GM06990 (cell line): Measurements from ENCODE around the gene FRZB.

Source experiments
- DNase-seq: peaks from one replicate; pipeline ENCODE4 v3.0.0-alpha.2; 2011; ENCODE audit not compliant: insufficient read length; ENCODE audit errors: extremely low read depth
- H3K27me3 ChIP-seq: replicated peaks from 2 replicates; pipeline ENCODE4 v1.6.0; 2011; ENCODE audit warnings: low read length; ENCODE audit not compliant: control insufficient read depth, insufficient read depth
- H3K36me3 ChIP-seq: 2 replicates; pipeline ENCODE4 v1.5.1; 2011; ENCODE audit warnings: low read length; ENCODE audit not compliant: control insufficient read depth, insufficient read depth
- H3K4me3 ChIP-seq: replicated peaks from 2 replicates; pipeline ENCODE4 v1.5.1; 2011; ENCODE audit warnings: low read depth, mild to moderate bottlenecking, control low read depth, low read length
- CTCF ChIP-seq: IDR thresholded peaks from 2 replicates; pipeline ENCODE4 v1.5.1; 2011; ENCODE audit warnings: low read length, control low read depth, mild to moderate bottlenecking, inconsistent platforms; ENCODE audit not compliant: insufficient read depth, poor library complexity, severe bottlenecking

FRZB gene, protein sequence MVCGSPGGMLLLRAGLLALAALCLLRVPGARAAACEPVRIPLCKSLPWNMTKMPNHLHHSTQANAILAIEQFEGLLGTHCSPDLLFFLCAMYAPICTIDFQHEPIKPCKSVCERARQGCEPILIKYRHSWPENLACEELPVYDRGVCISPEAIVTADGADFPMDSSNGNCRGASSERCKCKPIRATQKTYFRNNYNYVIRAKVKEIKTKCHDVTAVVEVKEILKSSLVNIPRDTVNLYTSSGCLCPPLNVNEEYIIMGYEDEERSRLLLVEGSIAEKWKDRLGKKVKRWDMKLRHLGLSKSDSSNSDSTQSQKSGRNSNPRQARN

GRCh38 chr2:182866461-182867406 is at the start of gene FRZB:
Gene FRZB (minus strand): TSS chr2:182866637. CDS start chr2:182866552, 85 bp downstream.
- no peak for DNase-seq
- no peak within 1 kb of the TSS for H3K4me3 ChIP-seq

DNA sequence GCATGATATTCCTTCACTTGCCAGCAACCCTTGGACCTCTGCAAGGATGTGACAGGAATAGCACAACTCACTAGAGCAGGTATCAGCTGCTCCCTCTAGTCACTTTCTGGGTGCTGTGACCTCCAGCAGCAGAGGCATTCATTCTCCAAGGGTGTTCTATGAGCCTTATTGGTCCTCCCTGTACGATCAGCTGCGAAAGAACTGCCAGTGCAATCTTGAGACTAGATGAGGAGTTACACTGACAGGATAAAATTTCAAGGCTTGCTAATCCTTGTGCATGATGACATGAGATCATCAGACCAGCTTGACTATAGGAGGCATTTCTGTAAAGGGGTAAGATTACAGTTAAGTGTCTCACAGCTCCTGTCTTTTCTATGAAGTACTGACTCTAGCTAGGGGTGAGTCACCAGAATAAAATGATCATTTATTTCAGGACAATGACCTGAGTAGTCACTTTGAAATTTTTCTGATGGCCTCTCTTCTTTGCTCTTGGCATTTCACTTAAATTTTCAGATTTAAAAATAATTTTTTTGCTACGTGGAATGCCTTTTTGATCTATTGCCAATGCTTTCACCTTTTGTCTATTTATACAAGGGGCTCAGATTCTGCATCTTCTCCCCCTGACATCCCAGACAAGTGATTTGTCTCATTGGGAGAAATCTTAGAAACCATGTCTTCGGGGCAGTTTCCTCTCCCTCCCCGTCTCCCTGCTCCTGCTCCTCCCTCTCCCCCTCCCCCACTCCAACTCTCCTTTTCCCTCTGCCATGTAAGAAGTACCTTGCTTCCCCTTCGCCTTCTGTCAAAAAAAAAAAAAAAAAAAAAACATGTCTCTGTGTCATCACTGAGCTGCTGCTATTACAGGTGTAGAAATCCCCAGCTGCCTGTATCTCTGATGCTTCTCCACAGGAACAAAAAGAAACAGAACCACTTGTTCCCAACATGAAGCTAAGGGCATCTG is 49.2 kb upstream of the FRZB start:
- TF ChIP-seq CTCF = no peak
- no peak for DNase-seq
- Histone ChIP-seq H3K36me3 (no peaks in the 10 kb centered on the region), H3K27me3 (no peaks in the 10 kb centered on the region), H3K4me3 (no peak overlapping the region)

More at GRCh38 chr2:182866461-182867406, at the start of gene FRZB:
- Histone ChIP-seq H3K27me3 (no peaks in the 10 kb centered on the region; the same call in 1 of the 2 replicates), H3K36me3 (no peaks in the 10 kb centered on the region)
- no peak for TF ChIP-seq CTCF

DNA sequence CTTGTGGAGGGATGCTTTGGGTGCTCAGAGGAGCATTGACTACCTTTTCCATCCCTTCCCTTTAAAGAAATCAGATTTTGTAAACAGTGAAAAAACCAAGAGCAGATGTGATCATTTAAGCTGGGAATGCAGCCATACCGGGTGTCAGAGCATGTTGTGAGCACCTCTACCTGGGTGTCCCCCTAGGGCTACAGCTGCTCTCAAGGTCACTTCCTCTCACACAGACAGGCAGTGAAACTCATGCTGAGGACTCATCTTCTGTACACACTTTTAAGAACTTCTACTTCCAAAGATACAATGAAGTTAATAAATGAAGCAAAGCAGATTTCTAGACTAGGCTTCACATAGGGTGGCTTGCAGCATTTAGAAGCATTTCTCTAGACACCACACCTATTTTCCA is 48.4 kb upstream of the FRZB start:
- TF ChIP-seq CTCF = no peak
- H3K36me3 ChIP-seq = no peaks in the 10 kb centered on the region

GRCh38 chr2:182913064-182913463 is 46.6 kb upstream of the FRZB start:
- no peak for DNase-seq
- H3K4me3 ChIP-seq = no peak overlapping the region
- no peaks in the 10 kb centered on the region for H3K36me3 ChIP-seq
- no peak for TF ChIP-seq CTCF
- no peaks in the 10 kb centered on the region for H3K27me3 ChIP-seq

More for the DNA sequence above, 48.4 kb upstream of the FRZB start:
- Histone ChIP-seq H3K4me3 (no peak overlapping the region), H3K27me3 (no peaks in the 10 kb centered on the region)
- DNase-seq = no peak

DNA sequence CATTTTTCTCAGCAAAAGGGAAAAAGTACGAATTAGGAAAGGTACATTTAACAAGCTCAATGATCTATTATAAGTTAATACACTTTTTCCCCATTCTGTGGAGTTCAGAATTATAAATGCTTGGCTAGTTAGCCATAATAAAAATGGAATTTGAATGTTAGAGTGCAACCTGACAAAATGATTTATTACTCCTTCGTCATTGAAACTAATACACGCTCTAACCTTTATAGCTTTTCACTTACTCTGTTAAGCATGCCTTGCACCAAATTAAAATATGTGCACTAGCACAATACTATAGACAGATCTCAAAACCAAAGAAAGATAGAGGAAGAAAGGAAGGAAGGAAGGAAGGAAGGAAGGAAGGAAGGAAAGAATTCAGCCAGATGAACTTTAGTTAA is 46.1 kb upstream of the FRZB start:
- no peaks in the 10 kb centered on the region for H3K27me3 ChIP-seq
- TF ChIP-seq CTCF = no peak
- H3K4me3 ChIP-seq = no peak overlapping the region
- no peak for DNase-seq
- no peaks in the 10 kb centered on the region for H3K36me3 ChIP-seq
